ENCODE data around the gene NKG7.

NKG7 gene

DNA sequence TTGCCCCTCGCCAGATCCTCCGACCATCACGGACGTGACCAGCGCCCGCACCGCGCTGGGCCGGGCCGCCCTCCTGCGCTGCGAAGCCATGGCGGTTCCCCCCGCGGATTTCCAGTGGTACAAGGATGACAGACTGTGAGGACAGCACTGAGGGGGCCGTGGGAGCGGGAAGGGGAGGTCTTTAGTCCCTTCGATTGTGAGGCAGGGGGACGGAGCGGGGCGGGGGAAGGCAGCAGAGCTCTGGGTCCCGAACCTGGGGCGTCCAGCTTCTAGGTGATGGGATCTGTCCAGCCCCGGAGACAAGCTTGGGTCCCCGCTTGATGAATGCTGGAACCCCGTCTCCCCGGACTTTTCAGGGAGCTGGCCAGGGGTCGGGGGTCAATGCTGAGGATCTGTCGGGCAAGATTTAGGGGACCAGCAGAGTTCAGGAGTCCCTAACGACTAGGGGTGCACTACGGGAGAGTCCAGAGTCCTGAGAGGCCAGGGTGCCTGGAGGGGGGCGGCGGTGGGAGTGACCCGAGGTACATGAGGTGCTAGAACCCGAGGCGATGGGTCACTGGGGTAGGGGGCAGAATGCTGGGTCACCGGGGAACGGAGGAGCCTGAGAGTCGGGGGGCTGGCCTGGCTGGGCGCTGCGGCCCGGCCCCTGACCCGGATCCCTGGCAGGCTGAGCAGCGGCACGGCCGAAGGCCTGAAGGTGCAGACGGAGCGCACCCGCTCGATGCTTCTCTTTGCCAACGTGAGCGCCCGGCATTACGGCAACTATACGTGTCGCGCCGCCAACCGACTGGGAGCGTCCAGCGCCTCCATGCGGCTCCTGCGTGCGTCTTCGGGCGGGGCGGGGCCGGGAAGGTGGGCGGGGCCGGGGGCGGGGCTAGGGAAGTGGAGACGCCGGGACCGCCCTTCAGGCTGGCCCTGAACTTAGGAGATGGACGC lies 45.1 kb downstream of the NKG7 start:
- Histone ChIP-seq H3K36me3 (ENCODE audit: control insufficient read depth, insufficient read depth, low read length) (peaks cover 15% of the 10 kb centered on the region), H3K9me3 (ENCODE audit: control insufficient read depth, insufficient read depth, low read length) (no peaks in the 10 kb centered on the region), H3K4me3 (ENCODE audit: low read depth, low read length) (peak overlapping the region; percentile 64), H3K4me1 (ENCODE audit: control insufficient read depth, insufficient read depth, low read length) (no peaks in the 10 kb centered on the region), H3K9ac (ENCODE audit: low read depth, low read length) (peak overlapping the region; percentile 54), H3K27me3 (ENCODE audit: control insufficient read depth, insufficient read depth, low read length) (peaks cover 11% of the 10 kb centered on the region)

DNA sequence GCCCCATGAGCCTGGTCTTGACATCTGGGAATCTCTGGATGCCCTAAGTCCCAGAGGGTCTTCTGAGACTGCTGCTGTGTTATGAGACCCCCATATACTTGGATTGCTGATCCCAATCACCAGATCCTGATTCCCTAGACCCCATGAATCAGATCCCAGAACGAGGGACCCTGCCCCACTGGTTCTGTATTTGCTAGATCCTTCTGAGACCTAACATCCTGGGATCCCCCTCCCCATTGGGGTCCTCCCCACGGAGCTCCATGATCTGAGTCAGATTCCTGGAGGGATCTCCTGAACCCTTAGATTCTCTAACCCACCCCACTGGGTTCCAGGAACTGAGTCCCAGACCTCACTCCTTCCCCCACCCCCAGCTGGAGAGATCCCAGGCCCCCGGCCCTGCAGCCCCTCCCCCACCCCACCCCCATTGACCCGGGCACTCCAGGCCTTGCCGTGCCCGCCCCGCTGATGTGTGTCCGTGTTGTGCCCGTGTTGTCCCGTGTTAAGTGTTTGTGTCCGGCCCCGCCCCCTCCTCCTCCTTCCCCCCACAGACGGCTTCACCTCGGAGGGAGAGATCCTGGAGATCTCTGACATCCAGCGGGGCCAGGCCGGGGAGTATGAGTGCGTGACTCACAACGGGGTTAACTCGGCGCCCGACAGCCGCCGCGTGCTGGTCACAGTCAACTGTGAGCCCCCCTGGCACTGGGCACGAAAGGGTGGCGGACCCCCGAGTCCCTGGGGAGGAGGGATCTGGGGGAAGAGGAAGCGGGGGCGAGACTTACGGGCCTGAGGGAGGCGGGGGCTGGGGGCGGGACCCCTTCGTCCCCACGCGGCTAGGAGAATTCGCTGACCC lies 46.0 kb downstream of the NKG7 start:
- Histone ChIP-seq H3K9me3 (ENCODE audit: control insufficient read depth, insufficient read depth, low read length) (no peaks in the 10 kb centered on the region), H3K4me3 (ENCODE audit: low read depth, low read length) (peak overlapping the region; percentile 64), H3K36me3 (ENCODE audit: control insufficient read depth, insufficient read depth, low read length) (peaks cover 11% of the 10 kb centered on the region), H3K9ac (ENCODE audit: low read depth, low read length) (no peak overlapping the region), H3K4me1 (ENCODE audit: control insufficient read depth, insufficient read depth, low read length) (no peaks in the 10 kb centered on the region), H3K27me3 (ENCODE audit: control insufficient read depth, insufficient read depth, low read length) (peaks cover 11% of the 10 kb centered on the region)

DNA sequence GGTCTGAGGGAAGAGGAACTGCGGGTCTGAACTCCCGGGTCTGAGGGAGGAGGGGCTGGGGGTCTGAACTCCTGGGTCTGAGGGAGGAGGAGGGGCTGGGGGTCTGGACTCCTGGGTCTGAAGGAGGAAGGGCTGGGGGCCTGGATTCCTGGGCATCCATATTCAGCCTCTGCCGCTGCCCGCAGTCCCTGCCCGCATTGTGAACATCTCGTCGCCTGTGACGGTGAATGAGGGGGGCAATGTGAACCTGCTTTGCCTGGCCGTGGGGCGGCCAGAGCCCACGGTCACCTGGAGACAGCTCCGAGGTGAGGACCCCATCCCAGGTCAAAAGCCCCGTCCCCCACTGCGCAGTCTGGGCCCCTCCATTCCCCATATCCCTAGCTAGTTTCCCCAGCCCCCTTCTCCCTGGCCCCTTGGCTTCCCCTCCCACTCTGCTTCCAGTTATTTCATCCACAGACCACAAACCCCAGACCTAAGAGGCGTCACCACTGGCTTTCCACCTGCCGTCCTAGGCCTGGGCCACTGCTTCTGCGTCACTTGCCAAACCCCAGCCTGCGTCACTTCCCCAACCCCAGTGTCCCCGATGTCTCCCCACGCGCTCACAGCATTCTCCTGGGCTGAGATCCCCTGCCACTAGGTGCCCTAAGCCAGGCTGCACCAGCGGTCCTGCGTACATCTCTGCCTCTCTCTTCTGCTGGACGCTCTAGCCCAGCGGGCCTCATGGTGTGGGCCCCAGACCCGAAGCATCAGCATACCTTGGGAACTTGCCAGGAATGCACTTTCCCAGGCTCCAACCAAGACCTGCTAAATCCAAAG lies 47.1 kb downstream of the NKG7 start:
- Histone ChIP-seq H3K9ac (ENCODE audit: low read depth, low read length) (no peak overlapping the region), H3K4me3 (ENCODE audit: low read depth, low read length) (no peak overlapping the region), H3K9me3 (ENCODE audit: control insufficient read depth, insufficient read depth, low read length) (no peaks in the 10 kb centered on the region), H3K36me3 (ENCODE audit: control insufficient read depth, insufficient read depth, low read length) (peaks cover 5% of the 10 kb centered on the region), H3K4me1 (ENCODE audit: control insufficient read depth, insufficient read depth, low read length) (no peaks in the 10 kb centered on the region), H3K27me3 (ENCODE audit: control insufficient read depth, insufficient read depth, low read length) (peaks cover 11% of the 10 kb centered on the region)

DNA sequence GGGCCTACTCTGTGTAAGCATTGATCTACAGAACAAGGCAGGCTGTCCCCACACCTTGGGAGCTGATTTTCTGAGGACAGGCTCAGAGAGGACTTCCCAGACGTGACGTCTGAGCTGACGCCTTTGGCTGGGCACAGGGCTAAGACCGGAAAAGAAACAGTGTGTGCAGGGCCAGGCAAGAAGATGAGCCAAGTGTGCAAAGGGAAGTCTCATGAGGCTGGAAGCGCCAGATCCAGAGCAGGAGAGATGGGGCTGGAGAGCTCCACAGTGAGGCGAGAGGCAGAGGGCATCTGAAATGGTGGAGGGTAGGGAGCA lies 48.3 kb downstream of the NKG7 start:
- no peaks in the 10 kb centered on the region for H3K4me1 ChIP-seq (ENCODE audit: control insufficient read depth, insufficient read depth, low read length)
- H3K9ac ChIP-seq (ENCODE audit: low read depth, low read length): no peak overlapping the region
- H3K27me3 ChIP-seq (ENCODE audit: control insufficient read depth, insufficient read depth, low read length): peaks cover 11% of the 10 kb centered on the region
- no peaks in the 10 kb centered on the region for H3K9me3 ChIP-seq (ENCODE audit: control insufficient read depth, insufficient read depth, low read length)
- H3K4me3 ChIP-seq (ENCODE audit: low read depth, low read length): no peak overlapping the region
- no peaks in the 10 kb centered on the region for H3K36me3 ChIP-seq (ENCODE audit: control insufficient read depth, insufficient read depth, low read length)

DNA sequence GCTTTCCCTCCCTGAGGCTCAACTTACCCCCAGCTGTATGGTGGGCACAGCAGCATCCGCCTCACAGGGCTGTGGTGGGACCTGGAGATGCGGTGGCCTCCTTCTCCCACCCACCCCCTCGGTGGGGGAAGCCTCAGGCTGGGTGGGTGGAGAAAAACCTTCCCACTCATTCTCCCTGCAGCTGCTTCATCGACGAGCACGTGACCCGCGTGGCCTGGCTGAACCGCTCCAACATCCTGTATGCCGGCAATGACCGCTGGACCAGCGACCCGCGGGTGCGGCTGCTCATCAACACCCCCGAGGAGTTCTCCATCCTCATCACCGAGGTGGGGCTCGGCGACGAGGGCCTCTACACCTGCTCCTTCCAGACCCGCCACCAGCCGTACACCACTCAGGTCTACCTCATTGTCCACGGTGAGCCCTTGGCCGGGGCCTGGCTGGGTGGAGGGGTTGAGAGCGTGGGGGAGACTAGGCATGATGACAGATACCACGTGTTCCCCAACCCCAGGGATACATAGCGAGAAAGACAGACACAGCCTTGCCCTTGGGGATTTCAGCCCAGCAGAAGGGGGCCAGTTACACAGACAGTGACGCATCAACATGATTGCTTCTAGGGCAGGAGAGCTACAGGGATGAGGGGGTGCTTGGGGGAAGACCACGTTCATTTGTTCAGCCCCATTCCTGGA lies 48.8 kb downstream of the NKG7 start:
- peaks cover 11% of the 10 kb centered on the region for H3K27me3 ChIP-seq (ENCODE audit: control insufficient read depth, insufficient read depth, low read length)

DNA sequence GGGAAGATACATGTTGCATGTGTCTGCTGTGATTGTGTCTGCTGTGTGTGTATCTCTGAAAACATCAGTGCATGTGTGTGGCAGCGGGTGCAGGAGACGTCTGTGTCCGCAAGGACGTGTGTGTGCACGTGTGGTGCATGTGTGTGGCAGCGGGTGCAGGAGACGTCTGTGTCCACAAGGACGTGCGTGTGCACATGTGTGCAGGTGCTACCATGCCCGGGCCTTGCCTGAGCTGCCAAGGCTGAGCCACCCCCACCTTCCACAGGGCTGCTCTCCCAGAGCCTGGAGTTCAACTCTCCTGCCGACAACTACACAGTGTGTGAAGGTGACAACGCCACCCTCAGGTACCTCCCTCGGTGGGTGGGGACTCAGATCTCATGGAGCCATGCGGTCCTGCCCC lies 50.7 kb downstream of the NKG7 start:
- Histone ChIP-seq H3K4me3 (ENCODE audit: low read depth, low read length) (no peak overlapping the region), H3K9ac (ENCODE audit: low read depth, low read length) (no peak overlapping the region), H3K36me3 (ENCODE audit: control insufficient read depth, insufficient read depth, low read length) (no peaks in the 10 kb centered on the region), H3K27me3 (ENCODE audit: control insufficient read depth, insufficient read depth, low read length) (peaks cover 8% of the 10 kb centered on the region), H3K4me1 (ENCODE audit: control insufficient read depth, insufficient read depth, low read length) (no peaks in the 10 kb centered on the region), H3K9me3 (ENCODE audit: control insufficient read depth, insufficient read depth, low read length) (no peaks in the 10 kb centered on the region)

More for the DNA sequence above, 48.8 kb downstream of the NKG7 start:
- Histone ChIP-seq H3K9me3 (ENCODE audit: control insufficient read depth, insufficient read depth, low read length) (no peaks in the 10 kb centered on the region), H3K4me1 (ENCODE audit: control insufficient read depth, insufficient read depth, low read length) (no peaks in the 10 kb centered on the region), H3K36me3 (ENCODE audit: control insufficient read depth, insufficient read depth, low read length) (no peaks in the 10 kb centered on the region), H3K4me3 (ENCODE audit: low read depth, low read length) (no peak overlapping the region), H3K9ac (ENCODE audit: low read depth, low read length) (no peak overlapping the region)
